ENCODE data around the gene STAU1. TPM values are rescaled to one million over a fixed set of nuclear protein-coding genes. Genes with fewer than 3 reads are reported as not detected.

The STAU1 gene
- total RNA-seq, 1 donor from 2014 or later: 58.6 TPM

GRCh38 chr20:49074521-49074920, 113.6 kb downstream of the STAU1 start:
- H3K4me3 ChIP-seq (ENCODE audit: low read depth, low read length): no peak overlapping the region
- DNase-seq (ENCODE audit: low read depth): no peak
- no peak for TF ChIP-seq CTCF (conservative IDR thresholded peaks at IDR 0.05; ENCODE audit: low read depth, low read length)

Other genes with a start within 250 kb of the STAU1 start
- 136 and 205 TPM in 2 replicates for gene CSE1L, start 142.0 kb downstream of the STAU1 start, total RNA-seq
- gene DDX27, start 31.1 kb upstream of the STAU1 start, total RNA-seq: 34.2 and 42.8 TPM in 2 replicates
- gene ZNFX1, start 89.7 kb upstream of the STAU1 start, total RNA-seq: 16.0 and 16.4 TPM in 2 replicates